Stimulated activated CD8-positive, alpha-beta memory T cell treated with anti-CD3 and anti-CD28 coated beads, Interleukin-4, amount 100 ng/mL, for 4 hours (primary cell): ENCODE data around the gene GRIN2A.

Experiments used
- DNase-seq, 2 donors: peaks; one replicate each; pipeline ENCODE4 v3.0.0-alpha.2; 2020; ENCODE audit warnings: low read depth in 2 of 2, low spot score in 1 of 2

Gene GRIN2A

GRCh38 chr16:10087151-10087550 is 95.1 kb downstream of the GRIN2A start:
- DNase-seq: no peak

- DNase-seq: no peak
These were observed 95.6 kb downstream of the GRIN2A start for GRCh38 chr16:10086620-10087019.

GRCh38 chr16:10085078-10085798 is 97.0 kb downstream of the GRIN2A start:
- no peak for DNase-seq

- DNase-seq: no peak
These were observed 98.9 kb downstream of the GRIN2A start for GRCh38 chr16:10083301-10083700.

GRCh38 chr16:10081201-10081940 is 100.9 kb downstream of the GRIN2A start:
- DNase-seq: no peak

GRCh38 chr16:10080051-10080772 is 102.0 kb downstream of the GRIN2A start:
- no peak for DNase-seq

- no peak for DNase-seq
These were observed 103.7 kb downstream of the GRIN2A start for GRCh38 chr16:10078541-10078949.

- no peak for DNase-seq
These were observed 104.4 kb downstream of the GRIN2A start for GRCh38 chr16:10077861-10078260.

- no peak for DNase-seq
These were observed 106.2 kb downstream of the GRIN2A start for GRCh38 chr16:10076037-10076436.

- DNase-seq: no peak
These were observed 111.6 kb downstream of the GRIN2A start for GRCh38 chr16:10070591-10070990.

- no peak for DNase-seq
These were observed 112.9 kb downstream of the GRIN2A start for GRCh38 chr16:10069374-10069773.

GRCh38 chr16:10067835-10068234 is 114.4 kb downstream of the GRIN2A start:
- no peak for DNase-seq

- DNase-seq: no peak
These were observed 114.8 kb downstream of the GRIN2A start for GRCh38 chr16:10067406-10067805.

- DNase-seq: no peak
These were observed 117.2 kb downstream of the GRIN2A start for GRCh38 chr16:10065019-10065418.

GRCh38 chr16:10048850-10049249 is 133.4 kb downstream of the GRIN2A start:
- no peak for DNase-seq

GRCh38 chr16:10045947-10046346 is 136.3 kb downstream of the GRIN2A start:
- no peak for DNase-seq

- DNase-seq: no peak
These were observed 136.9 kb downstream of the GRIN2A start for GRCh38 chr16:10045291-10045775.

GRCh38 chr16:10040136-10041080 is 141.8 kb downstream of the GRIN2A start:
- no peak for DNase-seq

- no peak for DNase-seq
These were observed 142.8 kb downstream of the GRIN2A start for GRCh38 chr16:10039220-10040096.

GRCh38 chr16:10037751-10038150 is 144.5 kb downstream of the GRIN2A start:
- DNase-seq: no peak
